K562 (cell line): Measurements from ENCODE around the gene ALG1L2. TPM values are rescaled to one million over a fixed set of nuclear protein-coding genes. Genes with fewer than 3 reads are reported as not detected.

ENCODE experiments used
- GABPA ChIP-seq: fragments of 200-800 bp; sonication (Bioruptor generic); conservative IDR thresholded peaks from 2 replicates; pipeline ENCODE4 v1.6.1; 2016; ENCODE audit warnings: low read depth, missing genetic modification characterization, missing compliant biosample characterization
- MEIS2 ChIP-seq: fragments of 450-650 bp; IDR thresholded peaks from 2 replicates; pipeline ENCODE4 v1.6.1; 2014; ENCODE audit warnings: mild to moderate bottlenecking; ENCODE audit not compliant: partially characterized antibody
- MYC ChIP-seq, 2 experiments: fragments of 250-450 bp in 1 of 2; sonication (Bioruptor Pico) in 1 of 2; IDR thresholded peaks; 2 replicates each; pipeline versions ENCODE4 v1.5.1 to v1.6.1; 2012 to 2021; ENCODE audit warnings: low read depth in 2 of 2, borderline replicate concordance in 1 of 2, improper control_type of control experiment in 1 of 2, low read length in 1 of 2, mild to moderate bottlenecking in 1 of 2, moderate library complexity in 1 of 2
- SP1 ChIP-seq: sonication (generic); formaldehyde crosslinking; IDR thresholded peaks from 2 replicates; pipeline ENCODE4 v1.8.1; 2022; ENCODE audit warnings: mild to moderate bottlenecking, missing genetic modification reagents
- polyA plus RNA-seq, 8 experiments: library from polyadenylated mRNA; depleted of rRNA in 4 of 8; stranded (reverse) in 5 of 8; unstranded in 3 of 8; fragments of >200 nt; fragmentation: Nextera tagmentation in 2 of 8; fragmentation: Illumina TruSeq in 1 of 8; extraction: Ambion mirVana in 2 of 8; extraction: Trizol in 1 of 8; gene quantifications; 2 replicates each; pipeline versions ENCODE4 v1.2.1 to v1.2.3, GENCODE V29; 2011 to 2014; ENCODE audit warnings: inconsistent platforms in 1 of 8, missing spikeins in 1 of 8
- total RNA-seq, 7 experiments: library from RNA; depleted of rRNA in 6 of 7; stranded (reverse); fragments of >200 nt in 6 of 7; fragmentation: Illumina TruSeq in 2 of 7; extraction: Trizol in 2 of 7; gene quantifications; 2 replicates each; pipeline versions ENCODE4 v1.2.1 to v1.2.3, GENCODE V29; 2011 to 2021; ENCODE audit warnings: low replicate concordance in 1 of 7
- TF ChIP-seq, protein P1 (sequence below): sonication (generic); formaldehyde crosslinking; IDR thresholded peaks from 2 replicates; pipeline ENCODE4 v1.8.0; 2022; ENCODE audit warnings: mild to moderate bottlenecking, missing genetic modification reagents
- TF ChIP-seq, protein P2 (sequence below): sonication (generic); formaldehyde crosslinking; IDR thresholded peaks from 2 replicates; pipeline ENCODE4 v1.9.0; 2022; ENCODE audit warnings: mild to moderate bottlenecking, missing genetic modification reagents

The ALG1L2 gene
- total and polyA plus RNA-seq, 9 of the 15 experiments (the other 6 are each of a cell fraction or from before 2014, with no cell fraction given), result 0.10 to 1.1 (median 0.33) TPM; not detected in 2

- TF ChIP-seq, protein P1, sequence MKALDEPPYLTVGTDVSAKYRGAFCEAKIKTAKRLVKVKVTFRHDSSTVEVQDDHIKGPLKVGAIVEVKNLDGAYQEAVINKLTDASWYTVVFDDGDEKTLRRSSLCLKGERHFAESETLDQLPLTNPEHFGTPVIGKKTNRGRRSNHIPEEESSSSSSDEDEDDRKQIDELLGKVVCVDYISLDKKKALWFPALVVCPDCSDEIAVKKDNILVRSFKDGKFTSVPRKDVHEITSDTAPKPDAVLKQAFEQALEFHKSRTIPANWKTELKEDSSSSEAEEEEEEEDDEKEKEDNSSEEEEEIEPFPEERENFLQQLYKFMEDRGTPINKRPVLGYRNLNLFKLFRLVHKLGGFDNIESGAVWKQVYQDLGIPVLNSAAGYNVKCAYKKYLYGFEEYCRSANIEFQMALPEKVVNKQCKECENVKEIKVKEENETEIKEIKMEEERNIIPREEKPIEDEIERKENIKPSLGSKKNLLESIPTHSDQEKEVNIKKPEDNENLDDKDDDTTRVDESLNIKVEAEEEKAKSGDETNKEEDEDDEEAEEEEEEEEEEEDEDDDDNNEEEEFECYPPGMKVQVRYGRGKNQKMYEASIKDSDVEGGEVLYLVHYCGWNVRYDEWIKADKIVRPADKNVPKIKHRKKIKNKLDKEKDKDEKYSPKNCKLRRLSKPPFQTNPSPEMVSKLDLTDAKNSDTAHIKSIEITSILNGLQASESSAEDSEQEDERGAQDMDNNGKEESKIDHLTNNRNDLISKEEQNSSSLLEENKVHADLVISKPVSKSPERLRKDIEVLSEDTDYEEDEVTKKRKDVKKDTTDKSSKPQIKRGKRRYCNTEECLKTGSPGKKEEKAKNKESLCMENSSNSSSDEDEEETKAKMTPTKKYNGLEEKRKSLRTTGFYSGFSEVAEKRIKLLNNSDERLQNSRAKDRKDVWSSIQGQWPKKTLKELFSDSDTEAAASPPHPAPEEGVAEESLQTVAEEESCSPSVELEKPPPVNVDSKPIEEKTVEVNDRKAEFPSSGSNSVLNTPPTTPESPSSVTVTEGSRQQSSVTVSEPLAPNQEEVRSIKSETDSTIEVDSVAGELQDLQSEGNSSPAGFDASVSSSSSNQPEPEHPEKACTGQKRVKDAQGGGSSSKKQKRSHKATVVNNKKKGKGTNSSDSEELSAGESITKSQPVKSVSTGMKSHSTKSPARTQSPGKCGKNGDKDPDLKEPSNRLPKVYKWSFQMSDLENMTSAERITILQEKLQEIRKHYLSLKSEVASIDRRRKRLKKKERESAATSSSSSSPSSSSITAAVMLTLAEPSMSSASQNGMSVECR (CRISPR knock-in tag), result 0 out of 2 replicates have a peak, but pooled peaks have one; percentile 30
- TF ChIP-seq MEIS2 (peak; percentile 27), MYC (IDR thresholded peaks at IDR 0.05; ENCODE audit: low read depth, low read length) (peak; percentile 26; the same call in 1 of the 2 replicates), MYC (CRISPR knock-in tag; IDR thresholded peaks at IDR 0.05; ENCODE audit: borderline replicate concordance, low read depth) (no peak), GABPA (tag) (0 out of 2 replicates have a peak, but pooled peaks have one; percentile 24), SP1 (0 out of 2 replicates have a peak, but pooled peaks have one; percentile 29)
- TF ChIP-seq, protein P2, sequence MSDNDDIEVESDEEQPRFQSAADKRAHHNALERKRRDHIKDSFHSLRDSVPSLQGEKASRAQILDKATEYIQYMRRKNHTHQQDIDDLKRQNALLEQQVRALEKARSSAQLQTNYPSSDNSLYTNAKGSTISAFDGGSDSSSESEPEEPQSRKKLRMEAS (CRISPR knock-in tag), result peak; percentile 87
Measured at GRCh38 chr3:130093741-130094391, 12.2 kb downstream of the ALG1L2 start (continued).
